ENCODE data around the gene TUBB8.
"Not testable (repeated sequence)": the region's sequence is repeated elsewhere in the genome, so short reads cannot be mapped to it uniquely, and the experiment has no call there.

The TUBB8 gene

GRCh38 chr10:80477-81105 lies 31.5 kb upstream of the TUBB8 start:
- no peak overlapping the region for H3K4me3 ChIP-seq
- no peak overlapping the region for H3K27ac ChIP-seq
- DNase-seq (ENCODE audit: low spot score), result no peak
- TF ChIP-seq CTCF (IDR thresholded peaks at IDR 0.05), result no peak

- no peak for TF ChIP-seq CTCF (IDR thresholded peaks at IDR 0.05)
Measured at GRCh38 chr10:79532-80215, 30.6 kb upstream of the TUBB8 start.

GRCh38 chr10:78556-78955 lies 29.5 kb upstream of the TUBB8 start:
- no peak for DNase-seq (ENCODE audit: low spot score)
- no peak overlapping the region for H3K4me3 ChIP-seq
- TF ChIP-seq CTCF (IDR thresholded peaks at IDR 0.05), result no peak
- H3K27ac ChIP-seq, result no peak overlapping the region

More at GRCh38 chr10:79532-80215, 30.6 kb upstream of the TUBB8 start:
- H3K27ac ChIP-seq, result no peak overlapping the region
- no peak for DNase-seq (ENCODE audit: low spot score)
- no peak overlapping the region for H3K4me3 ChIP-seq

- peak overlapping the region; percentile 71 for H3K4me3 ChIP-seq
- DNase-seq (ENCODE audit: low spot score); H3K27ac ChIP-seq: not testable (repeated sequence)
Measured at GRCh38 chr10:74266-74621, 25.1 kb upstream of the TUBB8 start.

GRCh38 chr10:73543-74265 lies 24.6 kb upstream of the TUBB8 start:
- TF ChIP-seq CTCF (IDR thresholded peaks at IDR 0.05), result peak; percentile 45

GRCh38 chr10:68156-68555 lies 19.1 kb upstream of the TUBB8 start:
- H3K4me3 ChIP-seq; DNase-seq (ENCODE audit: low spot score); H3K27ac ChIP-seq: not testable (repeated sequence)

More at GRCh38 chr10:73543-74265, 24.6 kb upstream of the TUBB8 start:
- H3K27ac ChIP-seq; DNase-seq (ENCODE audit: low spot score): not testable (repeated sequence)
- peak overlapping the region; percentile 71 for H3K4me3 ChIP-seq

GRCh38 chr10:49926-50325 lies 830 bp upstream of the TUBB8 start:
- H3K27ac ChIP-seq; H3K4me3 ChIP-seq; DNase-seq (ENCODE audit: low spot score): not testable (repeated sequence)

- not testable (repeated sequence) for DNase-seq (ENCODE audit: low spot score); H3K27ac ChIP-seq; H3K4me3 ChIP-seq
Measured at GRCh38 chr10:47864-48263, 1.2 kb downstream of the TUBB8 start.

- not testable (repeated sequence) for H3K4me3 ChIP-seq; H3K27ac ChIP-seq; DNase-seq (ENCODE audit: low spot score)
Measured at GRCh38 chr10:13315-13635, 35.8 kb downstream of the TUBB8 start.

- not testable (repeated sequence) for H3K27ac ChIP-seq; DNase-seq (ENCODE audit: low spot score); H3K4me3 ChIP-seq
Measured at GRCh38 chr10:12444-13314, 36.4 kb downstream of the TUBB8 start.

- not testable (repeated sequence) for DNase-seq (ENCODE audit: low spot score); H3K27ac ChIP-seq; H3K4me3 ChIP-seq
Measured at GRCh38 chr10:11260-11659, 37.8 kb downstream of the TUBB8 start.

GRCh38 chr10:10261-10971 lies 38.7 kb downstream of the TUBB8 start:
- H3K27ac ChIP-seq; H3K4me3 ChIP-seq; DNase-seq (ENCODE audit: low spot score): not testable (repeated sequence)

Measured in coronary artery (tissue), 2 donors.